Measurements from ENCODE around the gene EDEM3. TPM values are rescaled to one million over a fixed set of nuclear protein-coding genes. Genes with fewer than 3 reads are reported as not detected.
"Not testable (repeated sequence)": the region's sequence is repeated elsewhere in the genome, so short reads cannot be mapped to it uniquely, and the experiment has no call there.

The EDEM3 gene
- total RNA-seq, 1 donor from 2014 or later, result 24.2 TPM

DNA sequence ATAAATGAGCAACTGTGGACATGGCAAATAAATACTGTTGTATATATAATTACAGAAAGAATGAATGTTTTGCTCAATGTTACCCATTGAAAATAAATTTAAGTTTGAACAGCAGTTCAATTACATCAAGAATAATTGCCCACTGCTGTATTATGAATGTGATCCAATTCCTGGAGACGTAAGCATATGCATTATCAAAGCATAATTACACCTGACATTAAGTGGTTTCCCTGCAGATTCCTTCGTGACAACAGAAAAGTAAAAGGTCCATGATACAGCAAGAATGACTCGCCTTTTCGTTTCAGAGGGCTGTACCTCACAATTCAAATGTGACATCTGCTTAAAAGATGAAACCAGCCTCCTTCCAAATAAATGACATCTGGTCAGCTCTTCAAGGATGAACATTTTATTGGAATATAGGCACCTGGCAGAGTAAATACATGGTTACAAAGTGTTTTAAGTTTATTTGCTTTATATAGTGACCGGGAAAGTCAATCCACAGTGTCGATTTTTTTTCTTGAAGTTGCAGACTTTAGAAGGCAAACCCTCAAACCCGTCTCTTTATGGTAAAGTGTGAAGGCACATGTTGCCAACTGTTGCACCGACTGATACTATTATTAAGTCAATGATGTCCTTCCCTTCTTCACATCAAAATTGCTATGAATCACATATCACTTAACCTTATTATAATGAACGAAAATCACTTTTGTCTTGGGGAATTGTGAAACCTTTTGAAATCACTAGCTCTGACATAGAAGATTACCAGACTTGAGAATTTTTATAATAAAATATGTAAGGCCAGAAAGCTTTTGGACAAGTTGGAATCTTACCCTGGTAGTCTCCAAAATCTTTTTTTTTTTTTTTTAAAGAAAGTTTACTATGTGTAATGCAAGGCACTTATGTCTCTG, 36.2 kb upstream of the EDEM3 start:
- Mint-ChIP-seq H3K27ac (ENCODE audit: unreplicated experiment) (no peak overlapping the region), H3K27me3 (ENCODE audit: unreplicated experiment) (peaks cover 5% of the 10 kb centered on the region), H3K9me3 (ENCODE audit: unreplicated experiment) (no peaks in the 10 kb centered on the region), H3K4me3 (ENCODE audit: unreplicated experiment) (no peak overlapping the region), H3K36me3 (ENCODE audit: low read depth, unreplicated experiment) (peaks cover 3% of the 10 kb centered on the region), H3K4me1 (ENCODE audit: unreplicated experiment) (peaks cover 7% of the 10 kb centered on the region)
- DNase-seq (ENCODE audit: low spot score), result no peak
- TF ChIP-seq, protein P1, sequence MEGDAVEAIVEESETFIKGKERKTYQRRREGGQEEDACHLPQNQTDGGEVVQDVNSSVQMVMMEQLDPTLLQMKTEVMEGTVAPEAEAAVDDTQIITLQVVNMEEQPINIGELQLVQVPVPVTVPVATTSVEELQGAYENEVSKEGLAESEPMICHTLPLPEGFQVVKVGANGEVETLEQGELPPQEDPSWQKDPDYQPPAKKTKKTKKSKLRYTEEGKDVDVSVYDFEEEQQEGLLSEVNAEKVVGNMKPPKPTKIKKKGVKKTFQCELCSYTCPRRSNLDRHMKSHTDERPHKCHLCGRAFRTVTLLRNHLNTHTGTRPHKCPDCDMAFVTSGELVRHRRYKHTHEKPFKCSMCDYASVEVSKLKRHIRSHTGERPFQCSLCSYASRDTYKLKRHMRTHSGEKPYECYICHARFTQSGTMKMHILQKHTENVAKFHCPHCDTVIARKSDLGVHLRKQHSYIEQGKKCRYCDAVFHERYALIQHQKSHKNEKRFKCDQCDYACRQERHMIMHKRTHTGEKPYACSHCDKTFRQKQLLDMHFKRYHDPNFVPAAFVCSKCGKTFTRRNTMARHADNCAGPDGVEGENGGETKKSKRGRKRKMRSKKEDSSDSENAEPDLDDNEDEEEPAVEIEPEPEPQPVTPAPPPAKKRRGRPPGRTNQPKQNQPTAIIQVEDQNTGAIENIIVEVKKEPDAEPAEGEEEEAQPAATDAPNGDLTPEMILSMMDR (IDR thresholded peaks at IDR 0.05; ENCODE audit: unreplicated experiment), result no peak

GRCh38 chr1:184789884-184790283, 35.2 kb upstream of the EDEM3 start:
- TF ChIP-seq, protein P1 (IDR thresholded peaks at IDR 0.05; ENCODE audit: unreplicated experiment), result no peak
- H3K27ac Mint-ChIP-seq (ENCODE audit: unreplicated experiment), result no peak overlapping the region
- peaks cover 5% of the 10 kb centered on the region for H3K27me3 Mint-ChIP-seq (ENCODE audit: unreplicated experiment)
- no peak overlapping the region for H3K4me3 Mint-ChIP-seq (ENCODE audit: unreplicated experiment)
- no peaks in the 10 kb centered on the region for H3K36me3 Mint-ChIP-seq (ENCODE audit: low read depth, unreplicated experiment)
- H3K4me1 Mint-ChIP-seq (ENCODE audit: unreplicated experiment), result peaks cover 7% of the 10 kb centered on the region
- H3K9me3 Mint-ChIP-seq (ENCODE audit: unreplicated experiment), result no peaks in the 10 kb centered on the region
- DNase-seq (ENCODE audit: low spot score), result no peak

DNA sequence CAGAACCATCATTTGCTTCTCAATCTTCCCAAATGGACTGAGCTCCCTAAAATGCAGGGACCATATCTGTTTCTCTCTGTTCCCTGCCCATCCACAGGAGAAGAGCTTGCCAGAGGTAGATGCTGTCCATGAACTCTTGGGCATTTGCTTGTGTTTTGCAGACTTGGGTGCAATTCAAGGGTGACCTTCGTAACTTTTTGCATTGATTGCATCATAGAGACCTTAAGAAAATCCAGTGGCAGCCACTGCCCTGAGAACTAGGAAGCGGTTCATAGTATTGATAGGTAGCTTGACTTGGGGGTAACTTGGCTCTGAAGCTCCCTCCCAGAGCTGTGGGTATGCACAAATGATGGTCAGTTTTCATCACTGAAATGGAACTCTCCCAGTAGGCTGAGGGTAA, 34.3 kb upstream of the EDEM3 start:
- TF ChIP-seq, protein P1 (IDR thresholded peaks at IDR 0.05; ENCODE audit: unreplicated experiment), result no peak
- Mint-ChIP-seq H3K27ac (ENCODE audit: unreplicated experiment) (no peak overlapping the region), H3K4me1 (ENCODE audit: unreplicated experiment) (peaks cover 7% of the 10 kb centered on the region), H3K36me3 (ENCODE audit: low read depth, unreplicated experiment) (no peaks in the 10 kb centered on the region), H3K9me3 (ENCODE audit: unreplicated experiment) (no peaks in the 10 kb centered on the region), H3K4me3 (ENCODE audit: unreplicated experiment) (no peak overlapping the region), H3K27me3 (ENCODE audit: unreplicated experiment) (peaks cover 5% of the 10 kb centered on the region)
- DNase-seq (ENCODE audit: low spot score), result no peak

GRCh38 chr1:184785529-184785928, 30.9 kb upstream of the EDEM3 start:
- Mint-ChIP-seq H3K27me3 (ENCODE audit: unreplicated experiment) (no peaks in the 10 kb centered on the region), H3K27ac (ENCODE audit: unreplicated experiment) (no peak overlapping the region), H3K9me3 (ENCODE audit: unreplicated experiment) (no peaks in the 10 kb centered on the region), H3K36me3 (ENCODE audit: low read depth, unreplicated experiment) (no peaks in the 10 kb centered on the region), H3K4me1 (ENCODE audit: unreplicated experiment) (no peaks in the 10 kb centered on the region), H3K4me3 (ENCODE audit: unreplicated experiment) (no peak overlapping the region)
- TF ChIP-seq, protein P1 (IDR thresholded peaks at IDR 0.05; ENCODE audit: unreplicated experiment), result no peak
- DNase-seq (ENCODE audit: low spot score), result no peak

GRCh38 chr1:184783723-184784122, 29.1 kb upstream of the EDEM3 start:
- not testable (repeated sequence) for H3K9me3 Mint-ChIP-seq (ENCODE audit: unreplicated experiment); H3K36me3 Mint-ChIP-seq (ENCODE audit: low read depth, unreplicated experiment); H3K27ac Mint-ChIP-seq (ENCODE audit: unreplicated experiment); H3K4me1 Mint-ChIP-seq (ENCODE audit: unreplicated experiment); H3K27me3 Mint-ChIP-seq (ENCODE audit: unreplicated experiment); DNase-seq (ENCODE audit: low spot score); H3K4me3 Mint-ChIP-seq (ENCODE audit: unreplicated experiment)

All from endothelial cell (in vitro differentiated cells).